Loucy (cell line): Measurements from ENCODE around the gene UNC80.

Experiments
- H2AFZ ChIP-seq: fragments of 200-600 bp; sonication (generic); 2 replicates; pipeline ENCODE4 v1.6.0; 2016; ENCODE audit warnings: antibody characterized with exemption, mild to moderate bottlenecking, low read length, moderate library complexity
- H3F3A ChIP-seq: fragments of 200-600 bp; 2 replicates; pipeline ENCODE4 v1.6.0; 2016; ENCODE audit warnings: antibody characterized with exemption, low read depth, mild to moderate bottlenecking
- H3K27me3 ChIP-seq: fragments of 200-600 bp; sonication (generic); 2 replicates; pipeline ENCODE4 v1.6.1; 2014; ENCODE audit warnings: low read length, mild to moderate bottlenecking; ENCODE audit not compliant: insufficient read depth, poor library complexity, severe bottlenecking
- H3K36me3 ChIP-seq: fragments of 200-600 bp; sonication (generic); 2 replicates; pipeline ENCODE4 v1.6.1; 2016; ENCODE audit warnings: low read length; ENCODE audit not compliant: insufficient read depth
- H3K4me1 ChIP-seq: fragments of 200-600 bp; sonication (generic); 2 replicates; pipeline ENCODE4 v1.5.1; 2014; ENCODE audit warnings: low read length, mild to moderate bottlenecking; ENCODE audit not compliant: insufficient read depth, poor library complexity, severe bottlenecking
- H3K4me2 ChIP-seq: fragments of 200-600 bp; sonication (generic); 2 replicates; pipeline ENCODE4 v1.6.0; 2014; ENCODE audit warnings: antibody characterized with exemption, low read length, low read depth, mild to moderate bottlenecking; ENCODE audit not compliant: poor library complexity, severe bottlenecking
- H3K4me3 ChIP-seq: fragments of 200-600 bp; sonication (generic); 2 replicates; pipeline ENCODE4 v1.5.1; 2014; ENCODE audit warnings: low read length, mild to moderate bottlenecking, mixed read lengths; ENCODE audit not compliant: poor library complexity, severe bottlenecking
- H3K79me2 ChIP-seq: fragments of 200-600 bp; sonication (generic); 2 replicates; pipeline ENCODE4 v1.6.1; 2014; ENCODE audit warnings: low read length; ENCODE audit not compliant: insufficient read depth
- H3K9ac ChIP-seq: fragments of 200-600 bp; sonication (generic); 2 replicates; pipeline ENCODE4 v1.6.0; 2014; ENCODE audit warnings: mild to moderate bottlenecking, low read depth, low read length, moderate library complexity; ENCODE audit not compliant: poor library complexity, severe bottlenecking
- H3K9me2 ChIP-seq: fragments of 200-600 bp; sonication (generic); replicated peaks from 2 replicates; pipeline ENCODE4 v1.6.1; 2016; ENCODE audit warnings: low read depth, low read length, mixed read lengths
- H3K9me3 ChIP-seq: fragments of 200-600 bp; sonication (generic); 2 replicates; pipeline ENCODE4 v1.6.1; 2014; ENCODE audit warnings: mild to moderate bottlenecking, antibody characterized with exemption, low read length, low read depth; ENCODE audit not compliant: insufficient read depth
- H4K20me1 ChIP-seq: fragments of 200-600 bp; sonication (generic); 2 replicates; pipeline ENCODE4 v1.6.0; 2014; ENCODE audit warnings: antibody characterized with exemption, low read length, mild to moderate bottlenecking; ENCODE audit not compliant: insufficient read depth, poor library complexity, severe bottlenecking
- EZH2phosphoT487 ChIP-seq: fragments of 200-600 bp; IDR thresholded peaks from 2 replicates; pipeline ENCODE4 v1.6.1; 2018; ENCODE audit warnings: antibody characterized with exemption, mild to moderate bottlenecking, moderate library complexity, borderline replicate concordance
- TF ChIP-seq, protein P1 (sequence below): fragments of 200-600 bp; sonication (generic); conservative IDR thresholded peaks from 2 replicates; pipeline ENCODE4 v1.5.1; 2014; ENCODE audit warnings: mild to moderate bottlenecking, antibody characterized with exemption, low read length

The UNC80 gene

DNA sequence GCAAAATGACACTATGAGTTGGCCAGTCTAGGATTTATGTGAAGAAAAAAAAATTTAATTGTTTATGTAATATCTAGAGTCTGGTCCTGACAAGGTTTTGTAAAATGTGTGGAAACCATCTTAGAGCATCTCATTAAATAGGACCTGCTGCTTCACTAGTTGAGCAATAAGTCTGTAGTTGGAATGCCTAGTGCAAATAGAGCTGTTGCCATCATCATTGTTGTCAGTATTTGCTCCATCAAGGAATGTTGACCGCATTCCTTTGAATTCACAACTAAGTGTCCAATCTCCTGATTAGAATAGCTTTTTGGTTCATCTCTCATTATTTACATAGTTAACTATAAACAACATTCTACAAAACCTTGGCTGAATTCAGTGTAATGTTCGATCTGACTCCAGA lies 198.6 kb downstream of the UNC80 start:
- H4K20me1 ChIP-seq = no peaks in the 10 kb centered on the region
- H3K79me2 ChIP-seq = no peaks in the 10 kb centered on the region
- H2AFZ ChIP-seq = no peak overlapping the region
- H3K27me3 ChIP-seq = no peaks in the 10 kb centered on the region
- no peak overlapping the region for H3K9ac ChIP-seq
- no peak overlapping the region for H3K4me3 ChIP-seq
- H3K4me2 ChIP-seq = no peak overlapping the region
- H3F3A ChIP-seq = no peaks in the 10 kb centered on the region
- H3K9me2 ChIP-seq = no peaks in the 10 kb centered on the region
- no peaks in the 10 kb centered on the region for H3K4me1 ChIP-seq
- no peaks in the 10 kb centered on the region for H3K36me3 ChIP-seq
- no peaks in the 10 kb centered on the region for H3K9me3 ChIP-seq
- TF ChIP-seq, protein P1, sequence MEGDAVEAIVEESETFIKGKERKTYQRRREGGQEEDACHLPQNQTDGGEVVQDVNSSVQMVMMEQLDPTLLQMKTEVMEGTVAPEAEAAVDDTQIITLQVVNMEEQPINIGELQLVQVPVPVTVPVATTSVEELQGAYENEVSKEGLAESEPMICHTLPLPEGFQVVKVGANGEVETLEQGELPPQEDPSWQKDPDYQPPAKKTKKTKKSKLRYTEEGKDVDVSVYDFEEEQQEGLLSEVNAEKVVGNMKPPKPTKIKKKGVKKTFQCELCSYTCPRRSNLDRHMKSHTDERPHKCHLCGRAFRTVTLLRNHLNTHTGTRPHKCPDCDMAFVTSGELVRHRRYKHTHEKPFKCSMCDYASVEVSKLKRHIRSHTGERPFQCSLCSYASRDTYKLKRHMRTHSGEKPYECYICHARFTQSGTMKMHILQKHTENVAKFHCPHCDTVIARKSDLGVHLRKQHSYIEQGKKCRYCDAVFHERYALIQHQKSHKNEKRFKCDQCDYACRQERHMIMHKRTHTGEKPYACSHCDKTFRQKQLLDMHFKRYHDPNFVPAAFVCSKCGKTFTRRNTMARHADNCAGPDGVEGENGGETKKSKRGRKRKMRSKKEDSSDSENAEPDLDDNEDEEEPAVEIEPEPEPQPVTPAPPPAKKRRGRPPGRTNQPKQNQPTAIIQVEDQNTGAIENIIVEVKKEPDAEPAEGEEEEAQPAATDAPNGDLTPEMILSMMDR = no peak
- TF ChIP-seq EZH2phosphoT487 = no peak

DNA sequence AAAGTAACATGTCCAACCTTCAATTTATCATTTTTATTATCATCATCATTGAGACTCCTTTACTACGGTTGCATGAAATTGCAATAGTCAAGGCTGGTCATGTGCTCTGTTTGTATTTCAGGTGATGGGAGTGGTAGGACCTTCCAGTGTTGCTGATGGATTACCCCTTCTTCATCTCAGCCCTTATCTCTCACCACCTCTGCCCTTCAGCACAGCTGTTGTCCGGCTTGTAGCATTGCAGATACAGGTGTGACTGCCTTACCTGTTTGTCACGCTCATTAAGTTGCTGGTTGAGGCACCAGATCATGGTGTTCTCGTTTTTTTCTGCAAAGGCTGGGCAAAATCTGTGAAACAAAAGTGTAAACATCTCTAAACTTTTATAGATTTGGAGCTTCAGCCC lies 199.1 kb downstream of the UNC80 start:
- Histone ChIP-seq H3K4me1 (no peaks in the 10 kb centered on the region), H3K79me2 (no peaks in the 10 kb centered on the region)

DNA sequence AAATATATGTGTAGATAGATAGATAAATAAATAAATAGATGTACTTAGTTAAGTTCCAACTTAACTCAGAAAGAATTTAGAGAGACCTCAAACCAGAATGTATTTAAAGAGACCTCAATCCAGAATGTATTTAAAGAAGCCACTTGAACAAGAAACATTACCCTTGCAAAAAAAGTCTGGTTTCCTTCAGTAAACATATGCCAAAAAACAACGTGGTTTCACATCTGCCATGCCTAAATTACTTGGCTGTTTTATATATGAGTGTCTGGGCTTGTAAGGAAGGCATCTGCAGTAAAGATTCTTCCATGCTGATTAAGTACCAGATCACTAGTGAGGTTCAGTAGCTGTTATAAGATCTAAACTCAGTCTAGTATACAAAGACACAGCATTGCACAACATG lies 201.7 kb downstream of the UNC80 start:
- Histone ChIP-seq H3K79me2 (no peaks in the 10 kb centered on the region), H3K36me3 (no peaks in the 10 kb centered on the region)
- TF ChIP-seq EZH2phosphoT487 = no peak
- TF ChIP-seq, protein P1 = no peak

More for the DNA sequence above, 199.1 kb downstream of the UNC80 start:
- TF ChIP-seq, protein P1 = no peak
- no peak for TF ChIP-seq EZH2phosphoT487
- no peaks in the 10 kb centered on the region for H3K9me2 ChIP-seq
- H3K9me3 ChIP-seq = no peaks in the 10 kb centered on the region
- no peaks in the 10 kb centered on the region for H3F3A ChIP-seq
- H3K4me2 ChIP-seq = no peak overlapping the region
- H2AFZ ChIP-seq = no peak overlapping the region
- no peaks in the 10 kb centered on the region for H3K27me3 ChIP-seq
- no peaks in the 10 kb centered on the region for H3K36me3 ChIP-seq
- H3K9ac ChIP-seq = no peak overlapping the region
- no peaks in the 10 kb centered on the region for H4K20me1 ChIP-seq
- no peak overlapping the region for H3K4me3 ChIP-seq

More for the DNA sequence above, 201.7 kb downstream of the UNC80 start:
- H3K9me2 ChIP-seq = no peaks in the 10 kb centered on the region
- H3K9ac ChIP-seq = no peak overlapping the region
- no peaks in the 10 kb centered on the region for H3K27me3 ChIP-seq
- no peak overlapping the region for H2AFZ ChIP-seq
- H3K4me2 ChIP-seq = no peak overlapping the region
- no peaks in the 10 kb centered on the region for H4K20me1 ChIP-seq
- no peaks in the 10 kb centered on the region for H3F3A ChIP-seq
- no peak overlapping the region for H3K4me3 ChIP-seq
- no peaks in the 10 kb centered on the region for H3K4me1 ChIP-seq
- no peaks in the 10 kb centered on the region for H3K9me3 ChIP-seq
